H9 (cell line): ENCODE results near the gene TIMM22. TPM values are rescaled to one million over a fixed set of nuclear protein-coding genes. Genes with fewer than 3 reads are reported as not detected.
"Not testable (repeated sequence)": the region's sequence is repeated elsewhere in the genome, so short reads cannot be mapped to it uniquely, and the experiment has no call there.

ENCODE experiments used
- DNase-seq: peaks from one replicate; pipeline ENCODE4 v3.0.0-alpha.2; 2017
- H2AFZ ChIP-seq: one replicate; pipeline ENCODE4 v1.6.1; 2013; ENCODE audit warnings: mild to moderate bottlenecking, low read length, control low read depth, moderate library complexity
- H2AK5ac ChIP-seq: 2 replicates; pipeline ENCODE4 v1.6.1; 2013; ENCODE audit warnings: low read length, control low read depth, mixed read lengths; ENCODE audit not compliant: insufficient read length
- H2BK120ac ChIP-seq: one replicate; pipeline ENCODE4 v1.6.1; 2013; ENCODE audit warnings: low read depth, mild to moderate bottlenecking, low read length, control low read depth, inconsistent platforms; ENCODE audit not compliant: poor library complexity, severe bottlenecking
- H2BK12ac ChIP-seq: 2 replicates; pipeline ENCODE4 v1.6.1; 2013; ENCODE audit warnings: low read length, control low read depth, mixed read lengths, low read depth; ENCODE audit not compliant: insufficient read length
- H2BK15ac ChIP-seq: 2 replicates; pipeline ENCODE4 v1.6.1; 2013; ENCODE audit warnings: low read depth, low read length, control low read depth
- H2BK20ac ChIP-seq: one replicate; pipeline ENCODE4 v1.6.1; 2013; ENCODE audit warnings: low read depth, mild to moderate bottlenecking, low read length, control low read depth, inconsistent platforms; ENCODE audit not compliant: poor library complexity, severe bottlenecking
- H2BK5ac ChIP-seq: 2 replicates; pipeline ENCODE4 v1.6.1; 2013; ENCODE audit warnings: low read length, control low read depth, mixed read lengths; ENCODE audit not compliant: insufficient read length
- H3K14ac ChIP-seq: 2 replicates; pipeline ENCODE4 v1.6.1; 2013; ENCODE audit warnings: low read length, control low read depth; ENCODE audit not compliant: insufficient read depth
- H3K18ac ChIP-seq: 2 replicates; pipeline ENCODE4 v1.6.1; 2013; ENCODE audit warnings: low read depth, mild to moderate bottlenecking, mixed read lengths, low read length, control low read depth; ENCODE audit not compliant: insufficient read length
- H3K23ac ChIP-seq: 2 replicates; pipeline ENCODE4 v1.6.1; 2013; ENCODE audit warnings: low read length, control low read depth, mixed read lengths, low read depth; ENCODE audit not compliant: insufficient read length
- H3K23me2 ChIP-seq: 2 replicates; pipeline ENCODE4 v1.6.1; 2013; ENCODE audit warnings: low read depth, mild to moderate bottlenecking, mixed read lengths, low read length, control low read depth; ENCODE audit not compliant: insufficient read length, poor library complexity, severe bottlenecking
- H3K27ac ChIP-seq: 2 replicates; pipeline ENCODE4 v1.5.1; 2013; ENCODE audit warnings: low read length, control low read depth, mixed read lengths, low read depth; ENCODE audit not compliant: insufficient read length
- H3K27me3 ChIP-seq: 2 replicates; pipeline ENCODE4 v1.6.1; 2013; ENCODE audit warnings: low read length, control low read depth, inconsistent platforms; ENCODE audit not compliant: insufficient read depth
- H3K4ac ChIP-seq: 2 replicates; pipeline ENCODE4 v1.6.1; 2013; ENCODE audit warnings: low read depth, mild to moderate bottlenecking, control low read depth, inconsistent platforms, low read length, moderate library complexity
- H3K4me1 ChIP-seq: 2 replicates; pipeline ENCODE4 v1.6.1; 2013; ENCODE audit warnings: low read length, control low read depth, inconsistent platforms; ENCODE audit not compliant: insufficient read depth
- H3K4me2 ChIP-seq: 2 replicates; pipeline ENCODE4 v1.6.1; 2013; ENCODE audit warnings: low read length, control low read depth, mixed read lengths; ENCODE audit not compliant: insufficient read length, insufficient read depth
- H3K56ac ChIP-seq: 2 replicates; pipeline ENCODE4 v1.6.1; 2013; ENCODE audit warnings: low read depth, mild to moderate bottlenecking, mixed read lengths, low read length, control low read depth; ENCODE audit not compliant: insufficient read length
- H3K79me1 ChIP-seq: 2 replicates; pipeline ENCODE4 v1.6.1; 2013; ENCODE audit warnings: low read depth, mild to moderate bottlenecking, moderate library complexity, low read length, control low read depth, inconsistent platforms; ENCODE audit not compliant: insufficient read depth, poor library complexity, severe bottlenecking
- H3K79me2 ChIP-seq: 2 replicates; pipeline ENCODE4 v1.6.1; 2013; ENCODE audit warnings: low read length, control low read depth, inconsistent platforms; ENCODE audit not compliant: insufficient read depth
- H3K9ac ChIP-seq: 2 replicates; pipeline ENCODE4 v1.6.1; 2013; ENCODE audit warnings: low read length, control low read depth, mixed read lengths; ENCODE audit not compliant: insufficient read length; ENCODE audit errors: extremely low read depth
- H3K9me3 ChIP-seq: one replicate; pipeline ENCODE4 v1.6.1; 2013; ENCODE audit warnings: low read depth, low read length, inconsistent platforms; ENCODE audit not compliant: control insufficient read depth
- H3T11ph ChIP-seq: one replicate; pipeline ENCODE4 v1.6.1; 2013; ENCODE audit warnings: mild to moderate bottlenecking, low read length, control low read depth, inconsistent platforms
- H4K20me1 ChIP-seq: one replicate; pipeline ENCODE4 v1.6.1; 2013; ENCODE audit not compliant: control insufficient read depth, insufficient read length, insufficient read depth
- H4K5ac ChIP-seq: 2 replicates; pipeline ENCODE4 v1.6.1; 2013; ENCODE audit warnings: low read depth, mild to moderate bottlenecking, mixed read lengths, low read length, control low read depth; ENCODE audit not compliant: insufficient read length
- H4K8ac ChIP-seq: replicated peaks from 2 replicates; pipeline ENCODE4 v1.6.1; 2013; ENCODE audit warnings: low read length, control low read depth, mixed read lengths, low read depth; ENCODE audit not compliant: insufficient read length
- H4K91ac ChIP-seq: 2 replicates; pipeline ENCODE4 v1.6.1; 2013; ENCODE audit warnings: low read depth, mild to moderate bottlenecking, moderate library complexity, mixed read lengths, low read length, control low read depth; ENCODE audit not compliant: insufficient read length
- H3K27ac Mint-ChIP-seq, 3 experiments: 2 replicates in 2 of 3; 3 replicates in 1 of 3; pipeline ENCODE4 v1.8.0; 2020 to 2021; ENCODE audit warnings: mixed read lengths in 3 of 3, mild to moderate bottlenecking in 1 of 3, moderate library complexity in 1 of 3
- H3K27me3 Mint-ChIP-seq: 2 replicates; pipeline ENCODE4 v1.8.0; 2021; ENCODE audit warnings: low read depth, mild to moderate bottlenecking, moderate library complexity, mixed read lengths
- H3K36me3 Mint-ChIP-seq, 3 experiments: 2 replicates in 2 of 3; 3 replicates in 1 of 3; pipeline ENCODE4 v1.8.0; 2020 to 2021; ENCODE audit warnings: low read depth in 3 of 3, mixed read lengths in 3 of 3; ENCODE audit not compliant: insufficient read depth in 1 of 3
- H3K4me1 Mint-ChIP-seq, 2 experiments: 2 replicates each; pipeline ENCODE4 v1.8.0; 2020; ENCODE audit warnings: mixed read lengths in 2 of 2
- H3K4me3 Mint-ChIP-seq, 2 experiments: 2 replicates in 1 of 2; 3 replicates in 1 of 2; pipeline ENCODE4 v1.8.0; 2020 to 2021; ENCODE audit warnings: mild to moderate bottlenecking in 2 of 2, mixed read lengths in 2 of 2, moderate library complexity in 1 of 2
- H3K9me3 Mint-ChIP-seq, 2 experiments: 2 replicates in 1 of 2; 3 replicates in 1 of 2; pipeline ENCODE4 v1.8.0; 2020; ENCODE audit warnings: mild to moderate bottlenecking in 2 of 2, mixed read lengths in 2 of 2, moderate library complexity in 1 of 2
- WGBS: extraction: QIAGEN DNeasy Blood & Tissue Kit; methylation state at CpG from one replicate; pipeline ENCODE4 v1.1.7; 2013; ENCODE audit warnings: missing lambda C conversion rate, low lambda C conversion rate, mixed read lengths; ENCODE audit not compliant: insufficient read length; ENCODE audit errors: extremely low coverage; 5-methylcytosine and 5-hydroxymethylcytosine counted together
- total RNA-seq: library from RNA; stranded (reverse); gene quantifications from 2 replicates; pipeline ENCODE4 v1.2.1, GENCODE V29; 2021
- TF ChIP-seq, protein P1 (sequence below): fragments of 200-600 bp; sonication (generic); conservative IDR thresholded peaks from 3 replicates; pipeline ENCODE4 v1.8.0; 2021; ENCODE audit warnings: antibody characterized with exemption, mild to moderate bottlenecking

The TIMM22 gene
- total RNA-seq, 1 experiment from 2014 or later: 23.0 TPM

DNA sequence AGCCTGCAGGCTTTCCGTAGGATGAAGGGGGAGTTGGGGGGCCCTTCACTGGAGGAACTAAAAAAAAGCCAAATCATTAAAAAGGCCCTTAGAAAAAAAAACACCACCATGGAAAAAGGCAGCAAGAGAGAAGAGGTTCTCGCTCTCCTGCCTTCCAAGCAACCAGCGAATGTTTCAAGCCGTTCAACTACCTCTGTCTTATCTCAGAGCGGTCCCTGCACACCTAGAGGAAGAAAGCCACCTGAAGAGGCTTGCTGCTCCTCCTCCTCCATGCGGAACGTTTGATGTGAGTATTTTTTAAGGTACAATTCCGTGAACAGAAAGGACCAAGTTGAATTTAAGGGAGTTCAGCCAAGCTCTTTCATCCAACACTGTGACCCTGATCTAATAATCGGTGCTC lies 26.6 kb upstream of the TIMM22 start:
- no peak overlapping the region for H4K5ac ChIP-seq
- no peaks in the 10 kb centered on the region for H3K9me3 ChIP-seq
- peaks cover 4% of the 10 kb centered on the region; the same call in 1 of the 2 replicates for H3K4me1 ChIP-seq
- H3K79me1 ChIP-seq: peaks cover 13% of the 10 kb centered on the region
- H3K18ac ChIP-seq: no peak overlapping the region
- no CpG with 5 or more reads among the region's 9 CpGs for WGBS
- no peak overlapping the region for H3K14ac ChIP-seq
- H2BK15ac ChIP-seq: no peak overlapping the region
- H3K27me3 Mint-ChIP-seq: no peaks in the 10 kb centered on the region
- H3K4me1 Mint-ChIP-seq: peaks cover 45 to 60% of the 10 kb centered on the region in 2 experiments
- no peak overlapping the region for H4K91ac ChIP-seq
- H4K20me1 ChIP-seq: peaks cover 2% of the 10 kb centered on the region
- TF ChIP-seq, protein P1, sequence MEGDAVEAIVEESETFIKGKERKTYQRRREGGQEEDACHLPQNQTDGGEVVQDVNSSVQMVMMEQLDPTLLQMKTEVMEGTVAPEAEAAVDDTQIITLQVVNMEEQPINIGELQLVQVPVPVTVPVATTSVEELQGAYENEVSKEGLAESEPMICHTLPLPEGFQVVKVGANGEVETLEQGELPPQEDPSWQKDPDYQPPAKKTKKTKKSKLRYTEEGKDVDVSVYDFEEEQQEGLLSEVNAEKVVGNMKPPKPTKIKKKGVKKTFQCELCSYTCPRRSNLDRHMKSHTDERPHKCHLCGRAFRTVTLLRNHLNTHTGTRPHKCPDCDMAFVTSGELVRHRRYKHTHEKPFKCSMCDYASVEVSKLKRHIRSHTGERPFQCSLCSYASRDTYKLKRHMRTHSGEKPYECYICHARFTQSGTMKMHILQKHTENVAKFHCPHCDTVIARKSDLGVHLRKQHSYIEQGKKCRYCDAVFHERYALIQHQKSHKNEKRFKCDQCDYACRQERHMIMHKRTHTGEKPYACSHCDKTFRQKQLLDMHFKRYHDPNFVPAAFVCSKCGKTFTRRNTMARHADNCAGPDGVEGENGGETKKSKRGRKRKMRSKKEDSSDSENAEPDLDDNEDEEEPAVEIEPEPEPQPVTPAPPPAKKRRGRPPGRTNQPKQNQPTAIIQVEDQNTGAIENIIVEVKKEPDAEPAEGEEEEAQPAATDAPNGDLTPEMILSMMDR: no peak
- H3K27ac ChIP-seq: peak overlapping the region; percentile 13
- no peak overlapping the region for H3T11ph ChIP-seq
- H2AK5ac ChIP-seq: no peak overlapping the region
- H3K27ac Mint-ChIP-seq: peak overlapping the region; percentile 47 to 95 (median 59); a peak in 5 of 7 replicates
- H4K8ac ChIP-seq: no peak overlapping the region
- H3K36me3 Mint-ChIP-seq: peaks cover 14 to 33% (median 29%) of the 10 kb centered on the region in 3 experiments
- no peak overlapping the region for H3K4ac ChIP-seq
- no peaks in the 10 kb centered on the region for H3K27me3 ChIP-seq
- H2BK12ac ChIP-seq: no peak overlapping the region
- no peaks in the 10 kb centered on the region for H3K23me2 ChIP-seq
- no peak overlapping the region for H2AFZ ChIP-seq
- no peak overlapping the region for H2BK120ac ChIP-seq
- no peak overlapping the region for H2BK5ac ChIP-seq
- H2BK20ac ChIP-seq: no peak overlapping the region
- H3K56ac ChIP-seq: no peak overlapping the region
- no peaks in the 10 kb centered on the region; a peak in 1 of 5 replicates for H3K9me3 Mint-ChIP-seq
- no peak overlapping the region; a peak in 1 of 5 replicates for H3K4me3 Mint-ChIP-seq
- no peak for DNase-seq
- no peak overlapping the region for H3K4me2 ChIP-seq
- H3K9ac ChIP-seq: no peak overlapping the region
- peaks cover 31% of the 10 kb centered on the region; the same call in 1 of the 2 replicates for H3K79me2 ChIP-seq
- H3K23ac ChIP-seq: no peak overlapping the region

DNA sequence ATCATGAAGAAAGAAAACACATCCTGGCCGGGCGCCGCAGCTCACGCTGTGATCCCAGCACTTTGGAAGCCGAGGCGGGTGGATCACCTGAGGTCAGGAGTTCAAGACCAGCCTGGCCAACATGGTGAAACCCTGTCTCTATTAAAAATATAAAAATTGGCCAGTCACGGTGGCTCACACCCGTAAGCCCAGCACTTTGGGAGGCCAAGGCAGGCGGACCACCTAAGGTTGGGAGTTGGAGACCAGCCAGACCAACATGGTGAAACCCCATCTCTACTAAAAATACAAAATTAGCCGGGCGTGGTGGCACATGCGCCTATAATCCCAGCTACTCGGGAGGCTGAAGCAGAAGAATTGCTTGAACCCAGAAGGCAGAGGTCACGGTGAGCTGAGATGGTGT lies 25.1 kb upstream of the TIMM22 start:
- peaks cover 54 to 66% of the 10 kb centered on the region in 2 experiments for H3K4me1 Mint-ChIP-seq

More for the DNA sequence above, 25.1 kb upstream of the TIMM22 start:
- not testable (repeated sequence) for H3K27me3 Mint-ChIP-seq, H4K8ac ChIP-seq, H4K91ac ChIP-seq, H3K4ac ChIP-seq, H3K27me3 ChIP-seq, H3K27ac Mint-ChIP-seq, H3K9ac ChIP-seq, H3K18ac ChIP-seq, DNase-seq, H3K23me2 ChIP-seq, H3T11ph ChIP-seq, H3K9me3 ChIP-seq, H3K4me1 ChIP-seq, H3K9me3 Mint-ChIP-seq, H4K20me1 ChIP-seq, H3K4me3 Mint-ChIP-seq, H3K56ac ChIP-seq, H3K23ac ChIP-seq, H2AK5ac ChIP-seq, H3K4me2 ChIP-seq, H2BK12ac ChIP-seq, H4K5ac ChIP-seq, H2AFZ ChIP-seq, H3K27ac ChIP-seq, H2BK5ac ChIP-seq, H2BK120ac ChIP-seq, H2BK20ac ChIP-seq, H2BK15ac ChIP-seq, H3K14ac ChIP-seq
- Histone ChIP-seq H3K79me1 (peaks cover 13% of the 10 kb centered on the region), H3K79me2 (peaks cover 36% of the 10 kb centered on the region; the same call in 1 of the 2 replicates)
- H3K36me3 Mint-ChIP-seq: peaks cover 11 to 33% (median 29%) of the 10 kb centered on the region in 3 experiments
- no CpG with 5 or more reads among the region's 14 CpGs for WGBS
